HK-2 (cell line): ENCODE measurements around the gene SRP68.

Source experiments
- DNase-seq: peaks from one replicate; pipeline ENCODE4 v3.0.0-alpha.2; 2018; ENCODE audit not compliant: unreplicated experiment

Gene SRP68

GRCh38 chr17:76072148-76072858, at the start of gene SRP68:
TSS of gene SRP68 (minus strand) at chr17:76072517. CDS start at chr17:76072491, 26 bp downstream.
- peak; percentile 94 for DNase-seq

GRCh38 chr17:76121932-76122430, 49.7 kb upstream of the SRP68 start:
- no peak for DNase-seq

- DNase-seq, result no peak
These were observed 48.3 kb upstream of the SRP68 start for GRCh38 chr17:76120658-76121008.

GRCh38 chr17:76119409-76120371, 47.4 kb upstream of the SRP68 start:
- no peak for DNase-seq

GRCh38 chr17:76115138-76115754, 42.9 kb upstream of the SRP68 start:
- no peak for DNase-seq

GRCh38 chr17:76111956-76112355, 39.6 kb upstream of the SRP68 start:
- DNase-seq, result no peak

- no peak for DNase-seq
These were observed 35.2 kb upstream of the SRP68 start for GRCh38 chr17:76107509-76107908.

GRCh38 chr17:76106703-76107102, 34.4 kb upstream of the SRP68 start:
- no peak for DNase-seq

GRCh38 chr17:76104896-76105231, 32.5 kb upstream of the SRP68 start:
- DNase-seq, result no peak

- no peak for DNase-seq
These were observed 32.0 kb upstream of the SRP68 start for GRCh38 chr17:76104140-76104895.

GRCh38 chr17:76103274-76104139, 31.2 kb upstream of the SRP68 start, which contains the start of gene EXOC7:
TSS of gene EXOC7 (minus strand) at chr17:76103787. CDS start at chr17:76103692, 95 bp downstream.
- peak; percentile 92 for DNase-seq

GRCh38 chr17:76102944-76103273, 30.6 kb upstream of the SRP68 start:
- no peak for DNase-seq

- DNase-seq, result no peak
These were observed 25.5 kb upstream of the SRP68 start for GRCh38 chr17:76097716-76098295.

- no peak for DNase-seq
These were observed 23.6 kb upstream of the SRP68 start for GRCh38 chr17:76095943-76096342.

GRCh38 chr17:76094046-76094445, 21.7 kb upstream of the SRP68 start:
- DNase-seq, result no peak

- DNase-seq, result no peak
These were observed 20.5 kb upstream of the SRP68 start for GRCh38 chr17:76092526-76093413.

- DNase-seq, result no peak
These were observed 19.4 kb upstream of the SRP68 start for GRCh38 chr17:76091526-76092286.

GRCh38 chr17:76090517-76091129, 18.3 kb upstream of the SRP68 start:
- no peak for DNase-seq
